ENCODE results near the gene NFIA.

GRCh38 chr1:61455400-61455799, 373.0 kb downstream of the NFIA start:
- TF ChIP-seq CTCF (conservative IDR thresholded peaks at IDR 0.05; ENCODE audit: low read length) = no peak
- no peak for TF ChIP-seq EZH2phosphoT487 (IDR thresholded peaks at IDR 0.05; ENCODE audit: borderline replicate concordance)

All from Loucy (cell line).